Stimulated activated CD4-positive, alpha-beta T cell treated with anti-CD3 and anti-CD28 coated beads, Interleukin-4, amount 100 ng/mL, for 1 hour (primary cell): ENCODE data around the gene MAP3K14.
"Not testable (repeated sequence)": the region's sequence is repeated elsewhere in the genome, so short reads cannot be mapped to it uniquely, and the experiment has no call there.

ENCODE experiments used
- DNase-seq: peaks from one replicate; pipeline ENCODE4 v3.0.0-alpha.2; 2020

Gene MAP3K14

GRCh38 chr17:45253879-45254278 is 62.9 kb downstream of the MAP3K14 start:
- DNase-seq: no peak

DNA sequence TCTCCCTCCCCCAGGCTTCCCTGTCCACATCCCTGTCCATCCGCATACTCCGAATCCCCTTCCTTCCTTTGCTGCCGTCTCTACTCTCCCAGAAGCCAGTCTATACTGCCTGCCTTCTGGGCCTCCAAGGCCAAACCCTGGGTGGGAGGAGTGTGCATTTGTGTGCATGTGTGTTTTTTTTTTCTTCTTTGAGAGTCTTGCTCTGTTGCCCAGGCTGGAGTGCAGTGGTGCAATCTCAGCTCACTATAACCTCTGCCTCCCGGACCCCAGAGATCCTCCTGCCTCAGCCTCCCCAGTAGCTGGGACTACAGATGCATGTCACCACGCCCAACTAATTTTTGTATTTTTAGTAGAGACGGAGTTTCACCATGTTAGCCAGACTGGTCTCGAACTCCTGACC is 63.6 kb downstream of the MAP3K14 start:
- DNase-seq: not testable (repeated sequence)

DNA sequence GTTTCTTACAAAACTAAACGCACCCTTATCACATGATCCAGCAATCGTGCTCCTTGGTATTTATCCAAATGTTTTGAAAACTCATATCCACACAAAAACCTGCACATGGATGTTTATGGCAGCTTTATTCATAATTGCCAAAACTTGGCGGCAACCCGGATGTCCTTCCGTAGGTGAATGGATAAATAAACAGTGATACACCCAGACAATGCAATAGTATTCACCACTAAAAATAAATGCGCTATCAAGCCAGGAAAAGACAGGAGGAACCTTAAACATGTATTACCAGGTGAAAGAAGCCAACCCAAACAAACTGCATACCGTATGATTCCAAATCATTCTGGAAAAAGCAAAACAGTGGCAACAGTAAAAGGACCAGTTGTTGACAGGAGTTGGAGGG is 64.9 kb downstream of the MAP3K14 start:
- DNase-seq: no peak

- DNase-seq: peak; percentile 77
These were observed 68.5 kb downstream of the MAP3K14 start for GRCh38 chr17:45248132-45248957.

- peak; percentile 96 for DNase-seq
These were observed 69.2 kb downstream of the MAP3K14 start for GRCh38 chr17:45247429-45248131.

GRCh38 chr17:45246861-45247428 is 69.9 kb downstream of the MAP3K14 start:
- peak; percentile 30 for DNase-seq

GRCh38 chr17:45246338-45246737 is 70.5 kb downstream of the MAP3K14 start:
- DNase-seq: no peak

GRCh38 chr17:45244725-45245656 is 71.8 kb downstream of the MAP3K14 start:
- no peak for DNase-seq

GRCh38 chr17:45243750-45244149 is 73.1 kb downstream of the MAP3K14 start:
- DNase-seq: no peak

GRCh38 chr17:45242029-45242414 is 74.8 kb downstream of the MAP3K14 start:
- DNase-seq: no peak

GRCh38 chr17:45241328-45242028 is 75.3 kb downstream of the MAP3K14 start:
- no peak for DNase-seq

GRCh38 chr17:45240905-45241327 is 75.9 kb downstream of the MAP3K14 start:
- DNase-seq: no peak

GRCh38 chr17:45238155-45238774 is 78.6 kb downstream of the MAP3K14 start:
- DNase-seq: no peak

- no peak for DNase-seq
These were observed 79.1 kb downstream of the MAP3K14 start for GRCh38 chr17:45237686-45238085.

DNA sequence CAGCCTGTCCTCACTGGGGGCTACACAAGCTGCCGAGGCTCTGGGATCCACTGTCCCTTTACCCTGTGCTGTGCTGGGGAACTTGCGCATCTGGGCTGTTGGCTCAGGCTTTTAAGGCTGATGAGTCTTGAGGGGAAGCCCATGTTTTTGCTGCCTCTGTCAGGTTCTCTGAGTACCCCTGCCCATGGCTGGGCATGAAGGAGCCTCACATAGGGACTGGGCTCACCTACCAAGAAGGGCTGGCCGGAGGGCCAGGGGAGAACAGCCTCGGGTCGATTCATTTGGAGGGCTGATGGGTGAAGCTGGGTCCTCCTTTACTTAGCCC is 80.6 kb downstream of the MAP3K14 start:
- DNase-seq: no peak

GRCh38 chr17:45235416-45236281 is 81.2 kb downstream of the MAP3K14 start:
- peak; percentile 83 for DNase-seq

DNA sequence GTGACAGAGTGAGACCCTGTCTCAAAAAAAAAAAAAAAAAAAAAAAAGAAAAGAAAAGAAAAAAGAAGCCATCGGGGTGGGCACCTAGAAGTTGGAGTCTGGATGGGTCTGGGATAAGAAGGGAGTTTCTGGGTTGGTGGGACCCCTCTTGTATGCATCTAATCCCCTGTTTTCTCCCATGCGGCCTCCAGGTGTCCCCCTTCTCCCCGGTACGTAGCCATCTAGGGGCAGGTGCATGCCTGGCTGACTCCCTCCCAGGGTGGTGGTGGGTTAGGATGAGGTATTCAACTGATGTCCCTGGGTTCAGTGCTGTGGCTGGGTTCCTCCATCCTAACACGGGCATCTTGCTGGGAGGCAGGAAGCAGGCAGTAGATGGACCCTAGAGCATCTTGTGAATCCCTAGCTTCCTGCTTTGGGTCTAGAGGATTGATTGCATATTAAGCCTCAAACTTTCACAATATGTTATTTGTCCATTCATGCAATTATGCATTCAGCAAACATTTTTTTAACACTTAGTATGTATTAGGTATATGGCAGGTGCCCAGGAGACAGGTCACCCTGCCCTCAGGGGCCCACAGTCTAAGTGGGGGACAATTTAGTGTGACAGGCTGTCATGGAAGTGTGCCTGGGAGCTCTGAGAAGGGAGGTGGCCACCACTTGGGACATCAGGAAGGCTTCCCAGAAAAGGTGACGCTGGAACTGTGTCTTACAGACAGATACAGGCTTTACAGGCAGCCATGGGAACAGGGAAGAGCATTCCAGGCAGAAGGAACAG is 82.0 kb downstream of the MAP3K14 start:
- peak; percentile 55 for DNase-seq

- no peak for DNase-seq
These were observed 83.3 kb downstream of the MAP3K14 start for GRCh38 chr17:45233423-45233924.

DNA sequence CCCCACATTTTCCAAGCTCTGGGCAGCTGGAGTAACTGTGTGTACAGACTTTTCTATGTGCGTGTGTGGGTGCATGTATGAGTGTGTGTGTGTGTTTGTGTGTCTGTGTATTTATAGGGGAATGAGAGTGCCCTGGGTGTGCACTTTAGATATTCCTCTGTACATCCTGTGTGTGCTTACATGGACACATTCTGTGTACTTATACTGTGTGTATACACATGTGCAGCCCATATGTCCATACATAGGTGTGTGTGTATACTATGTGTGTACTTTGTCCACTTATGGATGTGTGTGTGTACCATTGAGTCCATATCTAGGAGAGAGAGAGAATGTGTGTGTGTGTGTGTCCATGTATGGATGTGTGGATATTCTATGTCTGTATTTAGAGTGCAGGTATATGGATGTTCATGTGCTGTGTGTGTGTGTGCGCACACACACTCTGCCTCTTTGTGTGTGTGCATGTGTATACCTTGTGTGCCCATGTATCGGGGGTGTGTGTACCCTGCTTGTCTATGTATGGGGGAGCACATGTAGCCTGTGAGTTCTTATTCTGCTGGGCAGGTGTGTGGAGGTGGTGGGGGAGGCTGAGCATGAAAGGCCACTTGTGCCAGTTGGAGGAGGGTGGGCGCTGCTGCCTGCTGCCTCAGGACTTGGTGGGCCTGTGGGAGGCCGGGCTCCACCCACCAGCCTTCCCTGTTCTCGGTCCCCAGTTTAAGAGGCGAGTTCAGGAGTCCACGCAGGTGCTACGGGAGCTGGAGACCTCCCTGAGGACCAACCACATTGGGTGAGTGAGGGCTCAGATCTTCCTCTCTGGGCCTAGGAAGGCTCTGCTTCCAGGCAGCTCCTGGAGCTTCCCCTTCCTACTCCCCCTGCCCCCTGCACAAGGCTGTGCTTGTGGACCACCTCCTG is 84.1 kb downstream of the MAP3K14 start:
- DNase-seq: no peak
